Lower leg skin (tissue), 3 donors: ENCODE data around the gene KCNQ2.

Source experiments
- POLR2A ChIP-seq, 2 donors: fragments of 450-650 bp; IDR thresholded peaks; one replicate each; pipeline ENCODE4 v1.6.1; 2016 to 2017; ENCODE audit warnings: antibody characterized with exemption in 2 of 2, mild to moderate bottlenecking in 1 of 2, moderate library complexity in 1 of 2
- TF ChIP-seq, protein P1 (sequence below), 3 donors: fragments of 450-650 bp; IDR thresholded peaks; one replicate each; pipeline ENCODE4 v1.5.1; 2016; ENCODE audit warnings: antibody characterized with exemption in 3 of 3, mild to moderate bottlenecking in 3 of 3, moderate library complexity in 2 of 3

DNA sequence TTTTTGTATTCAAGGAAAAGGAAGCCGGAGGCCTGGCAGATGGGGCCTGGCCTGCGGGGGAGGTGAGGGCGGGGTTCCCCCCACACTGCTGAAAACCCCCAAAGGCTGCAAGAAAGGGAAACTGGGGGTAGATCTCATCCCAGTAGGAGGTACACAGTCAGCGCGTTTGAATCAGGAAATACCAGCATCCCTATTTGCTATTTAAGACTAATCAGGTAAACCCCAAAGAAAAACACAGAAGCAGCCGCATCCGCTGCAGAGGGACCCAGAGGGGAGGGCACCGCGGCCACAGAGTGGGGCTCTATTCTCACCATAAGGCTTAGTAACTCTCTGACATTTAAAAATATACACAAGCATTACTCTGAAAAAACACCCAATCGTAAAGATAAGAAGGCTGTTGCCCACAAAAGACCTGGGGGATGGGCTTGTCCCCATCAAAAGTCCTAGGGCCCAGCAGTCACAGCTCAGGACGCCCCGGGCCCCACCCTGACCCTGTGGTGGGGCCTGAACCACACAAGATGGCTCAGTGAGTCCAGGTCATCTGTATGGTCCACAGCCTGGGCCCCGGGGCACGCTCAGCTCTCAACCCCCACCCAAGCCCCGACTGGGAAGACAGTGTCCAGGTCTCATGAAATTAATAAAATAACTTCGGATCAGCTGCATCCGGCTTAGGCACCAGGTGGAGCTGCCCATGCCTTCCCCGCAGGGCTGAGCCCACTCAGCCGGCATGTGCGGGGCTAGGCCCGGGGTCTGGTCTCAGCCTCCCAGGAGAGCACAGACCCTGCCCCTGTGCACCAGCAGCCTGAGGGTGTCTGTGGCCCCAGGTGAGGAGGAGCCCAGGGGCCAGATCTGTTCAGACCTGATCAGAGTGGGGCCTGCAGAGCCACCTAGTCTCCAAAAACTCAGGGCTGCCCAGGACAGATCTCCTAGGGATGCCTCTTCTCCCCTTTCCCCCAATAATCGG is 31.0 kb downstream of the KCNQ2 start:
- TF ChIP-seq, protein P1, sequence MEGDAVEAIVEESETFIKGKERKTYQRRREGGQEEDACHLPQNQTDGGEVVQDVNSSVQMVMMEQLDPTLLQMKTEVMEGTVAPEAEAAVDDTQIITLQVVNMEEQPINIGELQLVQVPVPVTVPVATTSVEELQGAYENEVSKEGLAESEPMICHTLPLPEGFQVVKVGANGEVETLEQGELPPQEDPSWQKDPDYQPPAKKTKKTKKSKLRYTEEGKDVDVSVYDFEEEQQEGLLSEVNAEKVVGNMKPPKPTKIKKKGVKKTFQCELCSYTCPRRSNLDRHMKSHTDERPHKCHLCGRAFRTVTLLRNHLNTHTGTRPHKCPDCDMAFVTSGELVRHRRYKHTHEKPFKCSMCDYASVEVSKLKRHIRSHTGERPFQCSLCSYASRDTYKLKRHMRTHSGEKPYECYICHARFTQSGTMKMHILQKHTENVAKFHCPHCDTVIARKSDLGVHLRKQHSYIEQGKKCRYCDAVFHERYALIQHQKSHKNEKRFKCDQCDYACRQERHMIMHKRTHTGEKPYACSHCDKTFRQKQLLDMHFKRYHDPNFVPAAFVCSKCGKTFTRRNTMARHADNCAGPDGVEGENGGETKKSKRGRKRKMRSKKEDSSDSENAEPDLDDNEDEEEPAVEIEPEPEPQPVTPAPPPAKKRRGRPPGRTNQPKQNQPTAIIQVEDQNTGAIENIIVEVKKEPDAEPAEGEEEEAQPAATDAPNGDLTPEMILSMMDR (IDR thresholded peaks at IDR 0.05) = no peak
- TF ChIP-seq POLR2A (IDR thresholded peaks at IDR 0.05) = no peak
